Skeletal muscle tissue (tissue), 4 donors: ENCODE measurements around the gene PSMD8. TPM values are rescaled to one million over a fixed set of nuclear protein-coding genes. Genes with fewer than 3 reads are reported as not detected.

Experiments
- H3K27ac ChIP-seq: one replicate; pipeline ENCODE4 v1.7.0; 2013; ENCODE audit warnings: mild to moderate bottlenecking, low read depth, low read length, inconsistent platforms
- H3K27me3 ChIP-seq, 3 donors: one replicate each; pipeline ENCODE4 v1.7.0; 2013; ENCODE audit warnings: low read length in 3 of 3; ENCODE audit not compliant: control insufficient read depth in 3 of 3, insufficient read depth in 3 of 3
- H3K36me3 ChIP-seq, 3 donors: one replicate each; pipeline ENCODE4 v1.7.0; 2013; ENCODE audit warnings: low read length in 3 of 3; ENCODE audit not compliant: control insufficient read depth in 3 of 3, insufficient read depth in 3 of 3
- H3K4me1 ChIP-seq, 3 donors: one replicate each; pipeline ENCODE4 v1.7.0; 2013; ENCODE audit warnings: low read length in 3 of 3, mild to moderate bottlenecking in 3 of 3; ENCODE audit not compliant: control insufficient read depth in 3 of 3, insufficient read depth in 3 of 3
- H3K4me3 ChIP-seq, 3 donors: one replicate each; pipeline ENCODE4 v1.7.0; 2013; ENCODE audit warnings: low read length in 3 of 3
- H3K9ac ChIP-seq, 3 donors: one replicate each; pipeline ENCODE4 v1.7.0; 2013; ENCODE audit warnings: low read length in 3 of 3, mild to moderate bottlenecking in 3 of 3, moderate library complexity in 2 of 3, low read depth in 1 of 3
- H3K9me3 ChIP-seq, 3 donors: one replicate each; pipeline ENCODE4 v1.7.0; 2013; ENCODE audit warnings: low read length in 3 of 3; ENCODE audit not compliant: control insufficient read depth in 3 of 3
- total RNA-seq: library from RNA; depleted of rRNA; stranded (reverse); fragments of >200 nt; gene quantifications from one replicate; pipeline ENCODE4 v1.2.3, GENCODE V29; 2014
- donor health status: Osteomylitis.

PSMD8 gene
- total RNA-seq, 1 donor from 2014 or later, result 129 TPM

GRCh38 chr19:38340927-38341326 lies 33.4 kb upstream of the PSMD8 start:
- no peak overlapping the region for H3K9ac ChIP-seq
- no peaks in the 10 kb centered on the region for H3K9me3 ChIP-seq
- H3K27me3 ChIP-seq, result no peaks in the 10 kb centered on the region
- no peak overlapping the region for H3K4me3 ChIP-seq
- H3K4me1 ChIP-seq, result peaks cover 9% of the 10 kb centered on the region in 3 donors
- peaks cover 0 to 4% (median 4%) of the 10 kb centered on the region in 3 donors for H3K36me3 ChIP-seq
- no peak overlapping the region for H3K27ac ChIP-seq

- H3K27ac ChIP-seq, result no peak overlapping the region
- H3K36me3 ChIP-seq, result peaks cover 0 to 4% (median 4%) of the 10 kb centered on the region in 3 donors
- no peak overlapping the region for H3K4me3 ChIP-seq
- no peak overlapping the region for H3K9ac ChIP-seq
- H3K4me1 ChIP-seq, result no peaks in the 10 kb centered on the region
- peaks cover 4 to 8% (median 6%) of the 10 kb centered on the region in 3 donors for H3K27me3 ChIP-seq
- H3K9me3 ChIP-seq, result no peaks in the 10 kb centered on the region
These were observed 27.5 kb upstream of the PSMD8 start for GRCh38 chr19:38346837-38347236.

- Histone ChIP-seq H3K27me3 (peaks cover 22 to 28% (median 22%) of the 10 kb centered on the region in 3 donors), H3K4me3 (no peak overlapping the region), H3K4me1 (no peaks in the 10 kb centered on the region), H3K27ac (no peak overlapping the region), H3K9me3 (no peaks in the 10 kb centered on the region), H3K36me3 (no peaks in the 10 kb centered on the region), H3K9ac (no peak overlapping the region)
These were observed 23.5 kb upstream of the PSMD8 start for GRCh38 chr19:38350883-38351282.

GRCh38 chr19:38351865-38352395 lies 22.4 kb upstream of the PSMD8 start:
- no peak overlapping the region for H3K9ac ChIP-seq
- no peak overlapping the region for H3K27ac ChIP-seq
- no peaks in the 10 kb centered on the region for H3K4me1 ChIP-seq
- no peak overlapping the region for H3K4me3 ChIP-seq
- H3K36me3 ChIP-seq, result no peaks in the 10 kb centered on the region
- H3K27me3 ChIP-seq, result peaks cover 26 to 37% (median 28%) of the 10 kb centered on the region in 3 donors
- H3K9me3 ChIP-seq, result no peaks in the 10 kb centered on the region

GRCh38 chr19:38352611-38353010 lies 21.8 kb upstream of the PSMD8 start:
- Histone ChIP-seq H3K9me3 (no peaks in the 10 kb centered on the region), H3K36me3 (no peaks in the 10 kb centered on the region), H3K9ac (no peak overlapping the region), H3K27ac (no peak overlapping the region), H3K4me3 (no peak overlapping the region), H3K27me3 (peaks cover 26 to 41% (median 28%) of the 10 kb centered on the region in 3 donors), H3K4me1 (no peaks in the 10 kb centered on the region)

- H3K4me1 ChIP-seq, result peaks cover 0 to under 1% (median under 1%) of the 10 kb centered on the region in 3 donors
- H3K27me3 ChIP-seq, result peaks cover 42 to 64% (median 47%) of the 10 kb centered on the region in 3 donors
- H3K4me3 ChIP-seq, result no peak overlapping the region
- no peak overlapping the region for H3K27ac ChIP-seq
- H3K9me3 ChIP-seq, result no peaks in the 10 kb centered on the region
- no peaks in the 10 kb centered on the region for H3K36me3 ChIP-seq
- no peak overlapping the region for H3K9ac ChIP-seq
These were observed 18.3 kb upstream of the PSMD8 start for GRCh38 chr19:38355728-38356725.

GRCh38 chr19:38358071-38358470 lies 16.3 kb upstream of the PSMD8 start:
- Histone ChIP-seq H3K4me3 (no peak overlapping the region), H3K36me3 (no peaks in the 10 kb centered on the region), H3K27ac (no peak overlapping the region), H3K9me3 (no peaks in the 10 kb centered on the region), H3K27me3 (peaks cover 34 to 61% (median 39%) of the 10 kb centered on the region in 3 donors), H3K4me1 (peaks cover 4 to 15% (median 12%) of the 10 kb centered on the region in 3 donors), H3K9ac (no peak overlapping the region)

GRCh38 chr19:38359242-38360021 lies 14.9 kb upstream of the PSMD8 start:
- Histone ChIP-seq H3K9ac (no peak overlapping the region), H3K27me3 (peaks cover 31 to 56% (median 34%) of the 10 kb centered on the region in 3 donors), H3K9me3 (no peaks in the 10 kb centered on the region), H3K27ac (no peak overlapping the region), H3K36me3 (no peaks in the 10 kb centered on the region), H3K4me3 (no peak overlapping the region), H3K4me1 (peaks cover 4 to 15% (median 12%) of the 10 kb centered on the region in 3 donors)

- H3K27me3 ChIP-seq, result peaks cover 34 to 52% (median 34%) of the 10 kb centered on the region in 3 donors
- H3K4me3 ChIP-seq, result no peak overlapping the region
- H3K36me3 ChIP-seq, result no peaks in the 10 kb centered on the region
- H3K27ac ChIP-seq, result no peak overlapping the region
- no peak overlapping the region for H3K9ac ChIP-seq
- no peaks in the 10 kb centered on the region for H3K9me3 ChIP-seq
- peaks cover 4 to 15% (median 12%) of the 10 kb centered on the region in 3 donors for H3K4me1 ChIP-seq
These were observed 14.0 kb upstream of the PSMD8 start for GRCh38 chr19:38360351-38360750.
